ENCODE results near the gene AGR2. TPM values are rescaled to one million over a fixed set of nuclear protein-coding genes. Genes with fewer than 3 reads are reported as not detected.

The AGR2 gene
- total RNA-seq, 1 experiment from 2014 or later = 147 TPM

DNA sequence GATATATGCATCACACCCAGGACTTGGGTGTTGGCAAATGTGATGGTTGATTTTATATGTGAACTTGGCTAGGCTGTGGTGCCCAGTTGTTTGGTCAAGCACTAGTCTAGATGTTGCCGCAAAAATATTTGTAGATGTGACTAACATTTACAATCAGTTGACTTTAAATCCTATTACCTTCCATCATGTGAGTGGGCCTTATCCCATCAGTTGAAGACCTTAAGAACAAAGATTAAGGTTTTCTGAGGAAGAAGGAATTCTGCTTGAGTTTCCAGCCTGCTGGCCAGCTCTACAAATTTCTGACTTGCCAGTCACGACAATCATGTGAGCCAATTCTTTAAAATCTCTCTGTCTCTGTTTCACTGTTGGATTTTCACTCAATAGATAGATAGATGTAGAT lies 30.9 kb downstream of the AGR2 start:
- no peaks in the 10 kb centered on the region for H3K27me3 ChIP-seq (ENCODE audit: control insufficient read depth, insufficient read depth, low read length)
- no peak overlapping the region for H3K4me3 ChIP-seq (ENCODE audit: low read depth in 2 of 2, low read length in 2 of 2)
- BruUV-seq (replicated peaks) = no TSS peak
- peaks cover 23% of the 10 kb centered on the region for H3K4me1 ChIP-seq (ENCODE audit: control insufficient read depth, insufficient read depth, low read length)
- no peak for ATAC-seq
- no peak overlapping the region for H3K27ac ChIP-seq (ENCODE audit: low read length)
- POLR2A ChIA-PET = no interaction called here
- CTCF ChIA-PET = no interaction called here
- no peaks in the 10 kb centered on the region for H3K36me3 ChIP-seq (ENCODE audit: control insufficient read depth, insufficient read depth, low read length)
- in situ Hi-C loops (cut with HindIII; ENCODE audit: low pct_unique_long_range_greater_than_20kb, low sequenced_read_pairs) (no loop called here), intact Hi-C loops (cut with micrococcal nuclease; ENCODE audit: unreplicated experiment) (no loop called here)
- H3K9me3 ChIP-seq (ENCODE audit: control insufficient read depth, insufficient read depth, low read depth, low read length) = no peaks in the 10 kb centered on the region
- TF ChIP-seq, protein P1, sequence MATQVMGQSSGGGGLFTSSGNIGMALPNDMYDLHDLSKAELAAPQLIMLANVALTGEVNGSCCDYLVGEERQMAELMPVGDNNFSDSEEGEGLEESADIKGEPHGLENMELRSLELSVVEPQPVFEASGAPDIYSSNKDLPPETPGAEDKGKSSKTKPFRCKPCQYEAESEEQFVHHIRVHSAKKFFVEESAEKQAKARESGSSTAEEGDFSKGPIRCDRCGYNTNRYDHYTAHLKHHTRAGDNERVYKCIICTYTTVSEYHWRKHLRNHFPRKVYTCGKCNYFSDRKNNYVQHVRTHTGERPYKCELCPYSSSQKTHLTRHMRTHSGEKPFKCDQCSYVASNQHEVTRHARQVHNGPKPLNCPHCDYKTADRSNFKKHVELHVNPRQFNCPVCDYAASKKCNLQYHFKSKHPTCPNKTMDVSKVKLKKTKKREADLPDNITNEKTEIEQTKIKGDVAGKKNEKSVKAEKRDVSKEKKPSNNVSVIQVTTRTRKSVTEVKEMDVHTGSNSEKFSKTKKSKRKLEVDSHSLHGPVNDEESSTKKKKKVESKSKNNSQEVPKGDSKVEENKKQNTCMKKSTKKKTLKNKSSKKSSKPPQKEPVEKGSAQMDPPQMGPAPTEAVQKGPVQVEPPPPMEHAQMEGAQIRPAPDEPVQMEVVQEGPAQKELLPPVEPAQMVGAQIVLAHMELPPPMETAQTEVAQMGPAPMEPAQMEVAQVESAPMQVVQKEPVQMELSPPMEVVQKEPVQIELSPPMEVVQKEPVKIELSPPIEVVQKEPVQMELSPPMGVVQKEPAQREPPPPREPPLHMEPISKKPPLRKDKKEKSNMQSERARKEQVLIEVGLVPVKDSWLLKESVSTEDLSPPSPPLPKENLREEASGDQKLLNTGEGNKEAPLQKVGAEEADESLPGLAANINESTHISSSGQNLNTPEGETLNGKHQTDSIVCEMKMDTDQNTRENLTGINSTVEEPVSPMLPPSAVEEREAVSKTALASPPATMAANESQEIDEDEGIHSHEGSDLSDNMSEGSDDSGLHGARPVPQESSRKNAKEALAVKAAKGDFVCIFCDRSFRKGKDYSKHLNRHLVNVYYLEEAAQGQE (IDR thresholded peaks at IDR 0.05; ENCODE audit: insufficient read depth in 1 of 2, low read depth in 2 of 2, low read length in 1 of 2) = no peak
- no peak for TF ChIP-seq TCF7L2 (IDR thresholded peaks at IDR 0.05; ENCODE audit: low read depth, low read length)
- no peak for TF ChIP-seq CTCF (IDR thresholded peaks at IDR 0.05)
- TF ChIP-seq SIN3A (IDR thresholded peaks at IDR 0.05; ENCODE audit: borderline replicate concordance, insufficient read depth, low read depth, low read length) = no peak
- no peak for TF ChIP-seq POLR2AphosphoS5 (IDR thresholded peaks at IDR 0.05; ENCODE audit: low read depth, low read length)
- DNase-seq (ENCODE audit: low read depth, low spot score) = no peak

DNA sequence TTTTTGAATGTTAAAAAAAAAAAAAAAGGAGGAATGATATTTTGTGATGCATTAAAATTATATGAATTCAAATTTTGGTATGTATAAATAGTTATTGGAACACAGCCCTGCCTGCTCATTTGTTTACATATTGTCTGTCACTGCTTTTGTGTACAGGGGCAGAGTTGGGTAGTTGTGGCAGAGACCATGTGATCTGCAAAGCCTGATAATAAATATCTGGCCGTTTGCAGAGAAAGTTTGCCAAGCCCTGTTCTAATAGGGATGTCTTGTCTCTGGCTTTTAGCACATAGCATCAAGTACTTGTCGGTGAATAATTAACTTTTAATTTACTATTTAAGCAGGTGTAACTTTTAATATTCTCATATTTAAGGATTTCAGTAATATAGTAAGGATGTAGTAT lies 31.5 kb downstream of the AGR2 start:
- CTCF ChIA-PET = no interaction called here
- ATAC-seq = no peak
- in situ Hi-C loops (cut with HindIII; ENCODE audit: low pct_unique_long_range_greater_than_20kb, low sequenced_read_pairs) (no loop called here), intact Hi-C loops (cut with micrococcal nuclease; ENCODE audit: unreplicated experiment) (no loop called here)
- no TSS peak for BruUV-seq (replicated peaks)
- Histone ChIP-seq H3K9me3 (ENCODE audit: control insufficient read depth, insufficient read depth, low read depth, low read length) (no peaks in the 10 kb centered on the region), H3K4me3 (ENCODE audit: low read depth in 2 of 2, low read length in 2 of 2) (no peak overlapping the region), H3K27ac (ENCODE audit: low read length) (no peak overlapping the region), H3K36me3 (ENCODE audit: control insufficient read depth, insufficient read depth, low read length) (no peaks in the 10 kb centered on the region), H3K4me1 (ENCODE audit: control insufficient read depth, insufficient read depth, low read length) (peaks cover 23% of the 10 kb centered on the region), H3K27me3 (ENCODE audit: control insufficient read depth, insufficient read depth, low read length) (no peaks in the 10 kb centered on the region)
- POLR2A ChIA-PET = no interaction called here
- DNase-seq (ENCODE audit: low read depth, low spot score) = no peak
- TF ChIP-seq TCF7L2 (IDR thresholded peaks at IDR 0.05; ENCODE audit: low read depth, low read length) = no peak
- no peak for TF ChIP-seq POLR2AphosphoS5 (IDR thresholded peaks at IDR 0.05; ENCODE audit: low read depth, low read length)
- TF ChIP-seq SIN3A (IDR thresholded peaks at IDR 0.05; ENCODE audit: borderline replicate concordance, insufficient read depth, low read depth, low read length) = no peak
- TF ChIP-seq, protein P1 (IDR thresholded peaks at IDR 0.05; ENCODE audit: insufficient read depth in 1 of 2, low read depth in 2 of 2, low read length in 1 of 2) = no peak
- TF ChIP-seq CTCF (IDR thresholded peaks at IDR 0.05) = no peak

Measured in Panc1 (cell line).